GM23338 (cell line): ENCODE results near the gene ARL13B. TPM values are rescaled to one million over a fixed set of nuclear protein-coding genes. Genes with fewer than 3 reads are reported as not detected.

Experiments
- EZH2 ChIP-seq: fragments of 200-600 bp; sonication (generic); IDR thresholded peaks from one replicate; pipeline ENCODE4 v1.8.0; 2017; ENCODE audit warnings: antibody characterized with exemption, mild to moderate bottlenecking, low read depth; ENCODE audit not compliant: unreplicated experiment
- EZH2phosphoT487 ChIP-seq: fragments of 200-600 bp; sonication (generic); IDR thresholded peaks from one replicate; pipeline ENCODE4 v1.8.1; 2018; ENCODE audit warnings: antibody characterized with exemption; ENCODE audit not compliant: unreplicated experiment
- NANOG ChIP-seq: IDR thresholded peaks from 2 replicates; pipeline ENCODE4 v1.6.1; 2016; ENCODE audit warnings: antibody characterized with exemption, borderline replicate concordance
- POLR2AphosphoS5 ChIP-seq: IDR thresholded peaks from 2 replicates; pipeline ENCODE4 v1.6.1; 2016; ENCODE audit warnings: antibody characterized with exemption, low read depth
- STAT1 ChIP-seq: IDR thresholded peaks from one replicate; pipeline ENCODE4 v1.6.1; 2016; ENCODE audit warnings: antibody characterized with exemption; ENCODE audit not compliant: unreplicated experiment
- ZNF331 ChIP-seq: fragments of 250-450 bp; sonication (Bioruptor Pico); IDR thresholded peaks from 2 replicates; pipeline ENCODE4 v1.5.0; 2020; ENCODE audit warnings: low read depth, mild to moderate bottlenecking, moderate library complexity
- polyA plus RNA-seq: library from polyadenylated mRNA; unstranded; fragments of >200 nt; fragmentation: Nextera tagmentation; extraction: Ambion mirVana; gene quantifications from 2 replicates; pipeline ENCODE4 v1.2.1, GENCODE V29; 2016
- total RNA-seq: library from RNA; depleted of rRNA; stranded (reverse); fragments of >200 nt; shearing (Covaris generic); gene quantifications from 2 replicates; pipeline ENCODE4 v1.2.3, GENCODE V29; 2014
- TF ChIP-seq, protein P1 (sequence below): fragments of 250-450 bp; sonication (Bioruptor Pico); IDR thresholded peaks from 2 replicates; pipeline ENCODE4 v1.5.0; 2020; ENCODE audit warnings: mild to moderate bottlenecking, moderate library complexity
- TF ChIP-seq, protein P2 (sequence below), 2 experiments: fragments of 200-600 bp in 1 of 2; sonication (generic) in 1 of 2; conservative IDR thresholded peaks; 2 replicates each; pipeline versions ENCODE4 v1.5.1 to v1.6.1; 2016 to 2017; ENCODE audit warnings: antibody characterized with exemption in 2 of 2, low read depth in 2 of 2, mild to moderate bottlenecking in 2 of 2, moderate library complexity in 1 of 2
- TF ChIP-seq, protein P3 (sequence below): IDR thresholded peaks from one replicate; pipeline ENCODE4 v1.6.1; 2018; ENCODE audit warnings: antibody characterized with exemption; ENCODE audit not compliant: unreplicated experiment

Gene ARL13B
- total and polyA plus RNA-seq, 2 experiments from 2014 or later, result 7.9 to 17.1 TPM

DNA sequence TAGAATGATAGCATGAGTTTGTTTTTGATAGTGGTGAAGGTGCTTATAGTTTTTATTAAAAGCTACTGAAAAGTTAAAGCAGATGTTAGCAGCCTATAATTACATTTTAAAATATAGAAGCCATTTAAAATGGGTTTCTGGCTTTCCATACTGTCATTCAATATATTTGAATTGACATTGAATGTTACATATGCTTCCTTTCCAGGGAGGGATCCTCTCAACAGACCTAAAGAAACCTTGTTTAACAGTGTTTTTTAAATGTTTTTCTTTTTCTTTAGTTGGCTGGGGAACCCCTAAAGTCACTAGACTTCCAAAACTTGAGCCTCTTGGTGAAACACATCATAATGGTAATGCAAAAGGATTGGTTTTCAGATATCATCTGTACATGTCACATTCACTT lies 70.6 kb downstream of the ARL13B start (continued):
- TF ChIP-seq, protein P1, sequence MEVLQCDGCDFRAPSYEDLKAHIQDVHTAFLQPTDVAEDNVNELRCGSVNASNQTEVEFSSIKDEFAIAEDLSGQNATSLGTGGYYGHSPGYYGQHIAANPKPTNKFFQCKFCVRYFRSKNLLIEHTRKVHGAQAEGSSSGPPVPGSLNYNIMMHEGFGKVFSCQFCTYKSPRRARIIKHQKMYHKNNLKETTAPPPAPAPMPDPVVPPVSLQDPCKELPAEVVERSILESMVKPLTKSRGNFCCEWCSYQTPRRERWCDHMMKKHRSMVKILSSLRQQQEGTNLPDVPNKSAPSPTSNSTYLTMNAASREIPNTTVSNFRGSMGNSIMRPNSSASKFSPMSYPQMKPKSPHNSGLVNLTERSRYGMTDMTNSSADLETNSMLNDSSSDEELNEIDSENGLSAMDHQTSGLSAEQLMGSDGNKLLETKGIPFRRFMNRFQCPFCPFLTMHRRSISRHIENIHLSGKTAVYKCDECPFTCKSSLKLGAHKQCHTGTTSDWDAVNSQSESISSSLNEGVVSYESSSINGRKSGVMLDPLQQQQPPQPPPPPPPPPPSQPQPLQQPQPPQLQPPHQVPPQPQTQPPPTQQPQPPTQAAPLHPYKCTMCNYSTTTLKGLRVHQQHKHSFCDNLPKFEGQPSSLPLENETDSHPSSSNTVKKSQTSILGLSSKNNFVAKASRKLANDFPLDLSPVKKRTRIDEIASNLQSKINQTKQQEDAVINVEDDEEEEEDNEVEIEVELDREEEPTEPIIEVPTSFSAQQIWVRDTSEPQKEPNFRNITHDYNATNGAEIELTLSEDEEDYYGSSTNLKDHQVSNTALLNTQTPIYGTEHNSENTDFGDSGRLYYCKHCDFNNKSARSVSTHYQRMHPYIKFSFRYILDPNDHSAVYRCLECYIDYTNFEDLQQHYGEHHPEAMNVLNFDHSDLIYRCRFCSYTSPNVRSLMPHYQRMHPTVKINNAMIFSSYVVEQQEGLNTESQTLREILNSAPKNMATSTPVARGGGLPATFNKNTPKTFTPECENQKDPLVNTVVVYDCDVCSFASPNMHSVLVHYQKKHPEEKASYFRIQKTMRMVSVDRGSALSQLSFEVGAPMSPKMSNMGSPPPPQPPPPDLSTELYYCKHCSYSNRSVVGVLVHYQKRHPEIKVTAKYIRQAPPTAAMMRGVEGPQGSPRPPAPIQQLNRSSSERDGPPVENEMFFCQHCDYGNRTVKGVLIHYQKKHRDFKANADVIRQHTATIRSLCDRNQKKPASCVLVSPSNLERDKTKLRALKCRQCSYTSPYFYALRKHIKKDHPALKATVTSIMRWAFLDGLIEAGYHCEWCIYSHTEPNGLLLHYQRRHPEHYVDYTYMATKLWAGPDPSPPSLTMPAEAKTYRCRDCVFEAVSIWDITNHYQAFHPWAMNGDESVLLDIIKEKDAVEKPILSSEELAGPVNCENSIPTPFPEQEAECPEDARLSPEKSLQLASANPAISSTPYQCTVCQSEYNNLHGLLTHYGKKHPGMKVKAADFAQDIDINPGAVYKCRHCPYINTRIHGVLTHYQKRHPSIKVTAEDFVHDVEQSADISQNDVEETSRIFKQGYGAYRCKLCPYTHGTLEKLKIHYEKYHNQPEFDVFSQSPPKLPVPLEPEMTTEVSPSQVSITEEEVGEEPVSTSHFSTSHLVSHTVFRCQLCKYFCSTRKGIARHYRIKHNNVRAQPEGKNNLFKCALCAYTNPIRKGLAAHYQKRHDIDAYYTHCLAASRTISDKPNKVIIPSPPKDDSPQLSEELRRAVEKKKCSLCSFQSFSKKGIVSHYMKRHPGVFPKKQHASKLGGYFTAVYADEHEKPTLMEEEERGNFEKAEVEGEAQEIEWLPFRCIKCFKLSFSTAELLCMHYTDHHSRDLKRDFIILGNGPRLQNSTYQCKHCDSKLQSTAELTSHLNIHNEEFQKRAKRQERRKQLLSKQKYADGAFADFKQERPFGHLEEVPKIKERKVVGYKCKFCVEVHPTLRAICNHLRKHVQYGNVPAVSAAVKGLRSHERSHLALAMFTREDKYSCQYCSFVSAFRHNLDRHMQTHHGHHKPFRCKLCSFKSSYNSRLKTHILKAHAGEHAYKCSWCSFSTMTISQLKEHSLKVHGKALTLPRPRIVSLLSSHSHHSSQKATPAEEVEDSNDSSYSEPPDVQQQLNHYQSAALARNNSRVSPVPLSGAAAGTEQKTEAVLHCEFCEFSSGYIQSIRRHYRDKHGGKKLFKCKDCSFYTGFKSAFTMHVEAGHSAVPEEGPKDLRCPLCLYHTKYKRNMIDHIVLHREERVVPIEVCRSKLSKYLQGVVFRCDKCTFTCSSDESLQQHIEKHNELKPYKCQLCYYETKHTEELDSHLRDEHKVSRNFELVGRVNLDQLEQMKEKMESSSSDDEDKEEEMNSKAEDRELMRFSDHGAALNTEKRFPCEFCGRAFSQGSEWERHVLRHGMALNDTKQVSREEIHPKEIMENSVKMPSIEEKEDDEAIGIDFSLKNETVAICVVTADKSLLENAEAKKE (CRISPR knock-in tag), result no peak
- TF ChIP-seq STAT1 (no peak), EZH2 (no peak), ZNF331 (CRISPR knock-in tag) (no peak), POLR2AphosphoS5 (no peak), NANOG (no peak), EZH2phosphoT487 (no peak)
- TF ChIP-seq, protein P2, sequence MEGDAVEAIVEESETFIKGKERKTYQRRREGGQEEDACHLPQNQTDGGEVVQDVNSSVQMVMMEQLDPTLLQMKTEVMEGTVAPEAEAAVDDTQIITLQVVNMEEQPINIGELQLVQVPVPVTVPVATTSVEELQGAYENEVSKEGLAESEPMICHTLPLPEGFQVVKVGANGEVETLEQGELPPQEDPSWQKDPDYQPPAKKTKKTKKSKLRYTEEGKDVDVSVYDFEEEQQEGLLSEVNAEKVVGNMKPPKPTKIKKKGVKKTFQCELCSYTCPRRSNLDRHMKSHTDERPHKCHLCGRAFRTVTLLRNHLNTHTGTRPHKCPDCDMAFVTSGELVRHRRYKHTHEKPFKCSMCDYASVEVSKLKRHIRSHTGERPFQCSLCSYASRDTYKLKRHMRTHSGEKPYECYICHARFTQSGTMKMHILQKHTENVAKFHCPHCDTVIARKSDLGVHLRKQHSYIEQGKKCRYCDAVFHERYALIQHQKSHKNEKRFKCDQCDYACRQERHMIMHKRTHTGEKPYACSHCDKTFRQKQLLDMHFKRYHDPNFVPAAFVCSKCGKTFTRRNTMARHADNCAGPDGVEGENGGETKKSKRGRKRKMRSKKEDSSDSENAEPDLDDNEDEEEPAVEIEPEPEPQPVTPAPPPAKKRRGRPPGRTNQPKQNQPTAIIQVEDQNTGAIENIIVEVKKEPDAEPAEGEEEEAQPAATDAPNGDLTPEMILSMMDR (conservative IDR thresholded peaks at IDR 0.05; ENCODE audit: low read depth in 2 of 2), result no peak
- TF ChIP-seq, protein P3, sequence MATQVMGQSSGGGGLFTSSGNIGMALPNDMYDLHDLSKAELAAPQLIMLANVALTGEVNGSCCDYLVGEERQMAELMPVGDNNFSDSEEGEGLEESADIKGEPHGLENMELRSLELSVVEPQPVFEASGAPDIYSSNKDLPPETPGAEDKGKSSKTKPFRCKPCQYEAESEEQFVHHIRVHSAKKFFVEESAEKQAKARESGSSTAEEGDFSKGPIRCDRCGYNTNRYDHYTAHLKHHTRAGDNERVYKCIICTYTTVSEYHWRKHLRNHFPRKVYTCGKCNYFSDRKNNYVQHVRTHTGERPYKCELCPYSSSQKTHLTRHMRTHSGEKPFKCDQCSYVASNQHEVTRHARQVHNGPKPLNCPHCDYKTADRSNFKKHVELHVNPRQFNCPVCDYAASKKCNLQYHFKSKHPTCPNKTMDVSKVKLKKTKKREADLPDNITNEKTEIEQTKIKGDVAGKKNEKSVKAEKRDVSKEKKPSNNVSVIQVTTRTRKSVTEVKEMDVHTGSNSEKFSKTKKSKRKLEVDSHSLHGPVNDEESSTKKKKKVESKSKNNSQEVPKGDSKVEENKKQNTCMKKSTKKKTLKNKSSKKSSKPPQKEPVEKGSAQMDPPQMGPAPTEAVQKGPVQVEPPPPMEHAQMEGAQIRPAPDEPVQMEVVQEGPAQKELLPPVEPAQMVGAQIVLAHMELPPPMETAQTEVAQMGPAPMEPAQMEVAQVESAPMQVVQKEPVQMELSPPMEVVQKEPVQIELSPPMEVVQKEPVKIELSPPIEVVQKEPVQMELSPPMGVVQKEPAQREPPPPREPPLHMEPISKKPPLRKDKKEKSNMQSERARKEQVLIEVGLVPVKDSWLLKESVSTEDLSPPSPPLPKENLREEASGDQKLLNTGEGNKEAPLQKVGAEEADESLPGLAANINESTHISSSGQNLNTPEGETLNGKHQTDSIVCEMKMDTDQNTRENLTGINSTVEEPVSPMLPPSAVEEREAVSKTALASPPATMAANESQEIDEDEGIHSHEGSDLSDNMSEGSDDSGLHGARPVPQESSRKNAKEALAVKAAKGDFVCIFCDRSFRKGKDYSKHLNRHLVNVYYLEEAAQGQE, result no peak
